Kidney tubule cell (primary cell): ENCODE measurements around the gene REXO1.

Experiments used
- DNase-seq: peaks from one replicate; pipeline ENCODE4 v3.0.0-alpha.2; 2018; ENCODE audit warnings: low spot score

The REXO1 gene

GRCh38 chr19:1790054-1790792 is 58.1 kb downstream of the REXO1 start:
- DNase-seq, result no peak

- DNase-seq, result no peak
Observed at GRCh38 chr19:1789261-1790041, 58.8 kb downstream of the REXO1 start.

- no peak for DNase-seq
Observed at GRCh38 chr19:1787116-1787515, 61.2 kb downstream of the REXO1 start.

GRCh38 chr19:1786668-1787067 is 61.6 kb downstream of the REXO1 start:
- no peak for DNase-seq

GRCh38 chr19:1785310-1785709 is 63.0 kb downstream of the REXO1 start:
- DNase-seq, result no peak

- DNase-seq, result no peak
Observed at GRCh38 chr19:1783874-1784273, 64.4 kb downstream of the REXO1 start.

GRCh38 chr19:1783354-1783753 is 64.9 kb downstream of the REXO1 start:
- DNase-seq, result no peak

- no peak for DNase-seq
Observed at GRCh38 chr19:1782521-1782920, 65.8 kb downstream of the REXO1 start.

GRCh38 chr19:1780272-1780958 is 67.9 kb downstream of the REXO1 start:
- DNase-seq, result peak; percentile 15

GRCh38 chr19:1779574-1779973 is 68.7 kb downstream of the REXO1 start:
- no peak for DNase-seq

- DNase-seq, result no peak
Observed at GRCh38 chr19:1777149-1777548, 71.1 kb downstream of the REXO1 start.

- DNase-seq, result no peak
Observed at GRCh38 chr19:1776606-1777147, 71.6 kb downstream of the REXO1 start.

GRCh38 chr19:1775951-1776605 is 72.2 kb downstream of the REXO1 start:
- DNase-seq, result no peak

GRCh38 chr19:1774989-1775772 is 73.1 kb downstream of the REXO1 start:
- DNase-seq, result no peak

GRCh38 chr19:1773184-1773583 is 75.1 kb downstream of the REXO1 start:
- peak; percentile 90 for DNase-seq

- DNase-seq, result no peak
Observed at GRCh38 chr19:1770866-1771576, 77.3 kb downstream of the REXO1 start.

GRCh38 chr19:1769645-1769985 is 78.7 kb downstream of the REXO1 start:
- no peak for DNase-seq

GRCh38 chr19:1768918-1769644 is 79.2 kb downstream of the REXO1 start:
- no peak for DNase-seq

GRCh38 chr19:1768248-1768647 is 80.0 kb downstream of the REXO1 start:
- DNase-seq, result no peak

- DNase-seq, result peak; percentile 33
Observed at GRCh38 chr19:1767464-1767933, 80.8 kb downstream of the REXO1 start.
